Rectal smooth muscle tissue (tissue), 1 donor: ENCODE measurements around the gene STAP2.
A peak's percentile ranks its signal among the peaks of the same experiment; 100 is the strongest.

Experiments
- H3K27ac ChIP-seq: one replicate; pipeline ENCODE4 v1.7.0; 2013; ENCODE audit warnings: low read depth, low read length, inconsistent platforms
- H3K27me3 ChIP-seq: one replicate; pipeline ENCODE4 v1.7.0; 2013; ENCODE audit warnings: low read length; ENCODE audit not compliant: control insufficient read depth, insufficient read depth
- H3K36me3 ChIP-seq: one replicate; pipeline ENCODE4 v1.7.0; 2013; ENCODE audit warnings: low read length; ENCODE audit not compliant: control insufficient read depth, insufficient read depth
- H3K4me1 ChIP-seq: one replicate; pipeline ENCODE4 v1.7.0; 2013; ENCODE audit warnings: low read length; ENCODE audit not compliant: control insufficient read depth, insufficient read depth
- H3K4me3 ChIP-seq: one replicate; pipeline ENCODE4 v1.7.0; 2013; ENCODE audit warnings: low read length
- H3K9ac ChIP-seq: one replicate; pipeline ENCODE4 v1.7.0; 2013; ENCODE audit warnings: low read length

Gene STAP2

GRCh38 chr19:4374498-4375163 is 36.0 kb upstream of the STAP2 start:
- H3K4me1 ChIP-seq: peaks cover 33% of the 10 kb centered on the region
- no peaks in the 10 kb centered on the region for H3K36me3 ChIP-seq
- H3K27me3 ChIP-seq: no peaks in the 10 kb centered on the region
- H3K27ac ChIP-seq: peak overlapping the region; percentile 71
- H3K4me3 ChIP-seq: peak overlapping the region; percentile 42
- peak overlapping the region; percentile 45 for H3K9ac ChIP-seq

GRCh38 chr19:4373601-4374497 is 35.2 kb upstream of the STAP2 start:
- H3K4me3 ChIP-seq: no peak overlapping the region

GRCh38 chr19:4373013-4373367 is 34.4 kb upstream of the STAP2 start:
- Histone ChIP-seq H3K27me3 (no peaks in the 10 kb centered on the region), H3K4me1 (peaks cover 39% of the 10 kb centered on the region), H3K27ac (peak overlapping the region; percentile 71), H3K36me3 (no peaks in the 10 kb centered on the region), H3K9ac (no peak overlapping the region), H3K4me3 (no peak overlapping the region)

More at GRCh38 chr19:4373601-4374497, 35.2 kb upstream of the STAP2 start:
- peaks cover 33% of the 10 kb centered on the region for H3K4me1 ChIP-seq
- no peak overlapping the region for H3K9ac ChIP-seq
- no peaks in the 10 kb centered on the region for H3K36me3 ChIP-seq
- H3K27me3 ChIP-seq: no peaks in the 10 kb centered on the region
- H3K27ac ChIP-seq: peak overlapping the region; percentile 71

DNA sequence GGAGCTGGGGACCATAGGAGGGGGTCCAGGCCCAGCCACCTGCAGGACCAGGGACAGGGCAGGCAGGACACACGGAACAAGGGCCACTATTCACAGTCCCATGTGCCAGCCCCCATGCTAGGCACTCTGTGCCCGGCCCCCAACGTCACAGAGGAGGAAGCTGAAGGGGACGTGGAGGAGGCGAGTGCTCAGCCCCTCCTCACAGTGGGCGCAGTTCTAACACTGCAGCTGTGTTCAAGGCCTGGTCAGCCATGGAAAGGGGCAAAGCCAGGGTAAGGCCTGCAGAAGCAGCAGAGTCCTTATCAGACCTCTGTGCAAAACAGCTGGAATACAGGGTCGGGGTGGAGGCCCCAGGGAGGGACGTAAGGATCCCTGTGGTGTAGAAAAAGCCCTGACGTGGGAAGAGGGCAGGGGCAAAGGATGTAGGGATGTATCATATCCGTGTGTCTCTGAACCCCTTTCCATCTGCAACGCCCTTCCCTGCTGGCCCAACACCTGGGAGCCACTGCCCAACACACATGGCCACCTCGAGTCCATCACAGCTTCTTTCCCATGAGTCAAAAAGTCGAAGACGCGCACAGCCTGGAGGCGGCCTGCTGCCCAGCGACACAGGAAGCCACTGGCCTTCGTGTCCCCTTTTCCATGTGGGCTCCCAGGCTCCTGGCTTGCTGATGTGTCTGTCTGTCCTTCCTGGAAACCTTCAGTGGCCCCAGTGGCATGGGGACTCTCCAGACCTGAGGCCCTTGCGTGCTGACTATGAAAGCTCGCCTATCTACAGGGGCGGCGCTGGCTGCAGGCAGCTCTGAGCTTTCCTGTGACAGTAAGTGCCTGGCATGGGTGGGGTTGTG is 33.8 kb upstream of the STAP2 start:
- H3K27me3 ChIP-seq: no peaks in the 10 kb centered on the region
- H3K4me1 ChIP-seq: peaks cover 40% of the 10 kb centered on the region
- no peak overlapping the region for H3K4me3 ChIP-seq
- H3K27ac ChIP-seq: peak overlapping the region; percentile 71
- no peaks in the 10 kb centered on the region for H3K36me3 ChIP-seq
- no peak overlapping the region for H3K9ac ChIP-seq

DNA sequence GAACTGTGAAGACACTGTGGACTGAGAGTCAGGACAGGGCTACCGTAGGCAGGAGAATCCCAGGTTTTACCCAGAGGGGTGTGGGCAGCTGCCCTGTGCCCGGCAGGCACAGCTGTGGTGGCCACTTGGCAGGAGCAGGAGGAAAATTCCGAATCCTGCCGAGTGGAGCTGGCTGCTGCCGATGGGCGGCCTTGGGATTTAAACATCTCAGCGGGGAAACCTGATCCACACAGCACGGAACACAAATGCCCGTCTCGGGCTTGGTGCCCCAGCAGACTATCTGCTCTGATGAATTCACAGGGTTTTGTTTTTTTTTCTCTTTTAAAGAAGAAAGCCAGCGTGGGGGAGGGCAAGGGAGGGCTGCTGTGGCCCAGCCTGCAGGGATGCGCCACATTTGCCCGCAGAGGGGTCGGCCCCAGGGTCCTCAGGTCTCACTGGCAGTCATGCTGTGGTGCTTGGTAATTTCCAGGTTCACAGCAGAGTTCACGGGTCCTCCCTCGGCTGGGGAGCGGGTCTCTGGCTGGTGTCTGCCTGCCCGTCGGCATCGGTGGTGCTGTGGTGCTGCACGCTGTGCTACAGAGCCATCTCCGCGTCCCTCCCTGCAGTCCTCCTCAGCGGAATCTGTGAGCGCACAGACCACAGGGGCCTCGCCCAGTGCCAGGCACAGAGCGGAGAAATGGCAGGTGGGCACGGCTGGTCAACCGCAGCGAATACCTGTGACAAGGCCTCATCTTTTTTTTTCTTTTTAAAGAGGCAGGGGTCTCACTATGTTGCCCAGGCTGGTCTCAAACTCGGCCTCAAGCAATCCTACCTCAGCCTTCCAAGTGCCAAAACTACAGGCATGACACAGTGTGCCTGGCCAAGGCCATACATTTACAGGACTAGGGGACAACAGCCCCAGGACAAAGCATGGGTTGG is 32.9 kb upstream of the STAP2 start:
- H3K36me3 ChIP-seq: no peaks in the 10 kb centered on the region
- peaks cover 36% of the 10 kb centered on the region for H3K4me1 ChIP-seq
- no peak overlapping the region for H3K9ac ChIP-seq
- no peak overlapping the region for H3K27ac ChIP-seq
- H3K27me3 ChIP-seq: no peaks in the 10 kb centered on the region
- no peak overlapping the region for H3K4me3 ChIP-seq

DNA sequence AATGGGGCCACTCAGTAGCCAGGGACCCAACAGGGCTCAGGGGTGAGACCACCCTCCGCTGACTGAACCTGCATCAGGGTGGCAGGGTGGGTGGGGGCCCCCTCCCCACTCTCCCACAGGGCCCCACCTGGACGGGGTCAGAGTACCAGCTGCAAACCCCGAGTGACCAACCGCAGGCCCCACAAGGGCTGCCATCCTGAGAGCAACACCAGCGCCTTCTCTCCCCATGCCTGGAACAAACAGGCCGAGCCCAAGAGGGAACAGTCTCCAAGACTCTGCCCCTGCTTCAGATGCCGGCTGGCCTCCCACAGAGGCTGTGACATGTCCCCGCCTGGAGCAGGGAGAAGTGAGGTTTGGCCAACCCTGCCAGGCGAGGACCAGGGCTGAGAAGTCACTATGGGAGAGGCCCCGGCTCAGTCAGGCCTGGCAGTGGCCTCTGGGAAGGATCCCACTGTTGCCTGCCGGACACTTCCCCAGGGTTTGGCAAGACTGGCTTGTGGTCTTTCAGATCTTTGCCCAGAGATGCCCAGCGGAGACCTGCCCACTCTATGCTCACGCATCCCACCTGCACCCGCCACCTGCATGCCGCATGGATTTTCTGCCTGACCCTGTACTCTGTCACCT is 31.9 kb upstream of the STAP2 start:
- Histone ChIP-seq H3K9ac (no peak overlapping the region), H3K4me3 (peak overlapping the region; percentile 62), H3K27ac (no peak overlapping the region), H3K27me3 (no peaks in the 10 kb centered on the region), H3K4me1 (peaks cover 28% of the 10 kb centered on the region), H3K36me3 (peaks cover 1% of the 10 kb centered on the region)

GRCh38 chr19:4369888-4370260 is 31.2 kb upstream of the STAP2 start:
- Histone ChIP-seq H3K27me3 (no peaks in the 10 kb centered on the region), H3K36me3 (peaks cover 6% of the 10 kb centered on the region), H3K4me3 (peak overlapping the region; percentile 62), H3K4me1 (peaks cover 21% of the 10 kb centered on the region), H3K27ac (peak overlapping the region; percentile 27), H3K9ac (no peak overlapping the region)

- H3K27me3 ChIP-seq: no peaks in the 10 kb centered on the region
- peaks cover 6% of the 10 kb centered on the region for H3K36me3 ChIP-seq
- H3K4me1 ChIP-seq: peaks cover 16% of the 10 kb centered on the region
- H3K4me3 ChIP-seq: peak overlapping the region; percentile 62
- H3K9ac ChIP-seq: no peak overlapping the region
- peak overlapping the region; percentile 27 for H3K27ac ChIP-seq
Measured at GRCh38 chr19:4369109-4369887, 30.7 kb upstream of the STAP2 start.

DNA sequence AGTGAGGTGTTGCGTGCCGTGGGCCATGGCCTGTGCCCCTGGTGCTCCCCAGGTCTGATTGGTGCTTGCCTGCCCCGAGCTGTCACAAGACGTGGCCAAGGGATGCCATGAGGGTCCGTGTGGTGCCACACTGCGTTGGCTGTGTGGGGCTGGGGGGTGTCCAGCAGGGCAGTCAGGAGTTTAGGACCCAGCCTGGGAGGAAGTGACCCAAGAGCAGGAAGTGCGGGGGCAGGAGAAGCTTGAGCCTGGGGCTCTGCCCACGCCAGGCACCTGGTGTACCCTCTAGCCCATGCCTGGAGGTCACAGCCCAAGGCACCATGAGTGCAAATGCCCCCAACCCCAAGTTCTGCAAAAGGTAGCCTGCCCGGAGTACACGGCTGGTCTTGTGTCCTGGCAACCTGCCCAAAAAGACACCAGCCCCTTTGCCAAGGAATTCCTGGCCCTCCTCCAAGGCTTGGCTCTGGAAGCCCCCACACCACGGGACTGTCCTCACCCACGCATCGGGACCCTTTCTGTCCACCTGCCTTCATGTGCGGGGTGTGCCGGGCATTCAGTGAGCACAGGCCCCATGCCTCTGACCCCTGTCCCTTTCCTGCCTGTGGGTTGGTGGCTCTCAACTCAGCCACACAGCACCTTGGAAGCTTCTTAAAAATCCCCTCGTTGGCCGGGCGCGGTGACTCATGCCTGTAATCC is 29.6 kb upstream of the STAP2 start:
- Histone ChIP-seq H3K27ac (no peak overlapping the region), H3K4me3 (peak overlapping the region; percentile 19), H3K36me3 (peaks cover 10% of the 10 kb centered on the region), H3K4me1 (peaks cover 13% of the 10 kb centered on the region), H3K27me3 (no peaks in the 10 kb centered on the region), H3K9ac (no peak overlapping the region)

- H3K36me3 ChIP-seq: peaks cover 10% of the 10 kb centered on the region
- H3K4me3 ChIP-seq: no peak overlapping the region
- peaks cover 11% of the 10 kb centered on the region for H3K4me1 ChIP-seq
- no peak overlapping the region for H3K27ac ChIP-seq
- no peaks in the 10 kb centered on the region for H3K27me3 ChIP-seq
- H3K9ac ChIP-seq: no peak overlapping the region
Measured at GRCh38 chr19:4367781-4368127, 29.1 kb upstream of the STAP2 start.
